GM10248 (cell line): ENCODE measurements around the gene F7.
"Not testable (repeated sequence)": the region's sequence is repeated elsewhere in the genome, so short reads cannot be mapped to it uniquely, and the experiment has no call there.

ENCODE experiments used
- CTCF ChIA-PET: fragments of 300-600 bp; sonication (Branson Sonifier 250); formaldehyde crosslinking; extraction: SDS; loops from one replicate; lab custom pipeline; 2021; ENCODE audit warnings: antibody characterized with exemption; lab: Yijun Ruan, JAX
- POLR2A ChIA-PET: fragments of 350-650 bp; sonication (Branson Sonifier 250); formaldehyde crosslinking; extraction: SDS; loops from one replicate; lab custom pipeline; 2020; ENCODE audit warnings: antibody characterized with exemption; lab: Yijun Ruan, JAX
- DNase-seq: peaks from one replicate; pipeline ENCODE4 v3.0.0; 2012; ENCODE audit errors: extremely low spot score
- TF ChIP-seq, protein P1 (sequence below): IDR thresholded peaks from 2 replicates; pipeline ENCODE4 v1.5.1; 2012; ENCODE audit warnings: mild to moderate bottlenecking, low read depth; ENCODE audit errors: extremely low read depth, missing control alignments, control extremely low read depth

The F7 gene

DNA sequence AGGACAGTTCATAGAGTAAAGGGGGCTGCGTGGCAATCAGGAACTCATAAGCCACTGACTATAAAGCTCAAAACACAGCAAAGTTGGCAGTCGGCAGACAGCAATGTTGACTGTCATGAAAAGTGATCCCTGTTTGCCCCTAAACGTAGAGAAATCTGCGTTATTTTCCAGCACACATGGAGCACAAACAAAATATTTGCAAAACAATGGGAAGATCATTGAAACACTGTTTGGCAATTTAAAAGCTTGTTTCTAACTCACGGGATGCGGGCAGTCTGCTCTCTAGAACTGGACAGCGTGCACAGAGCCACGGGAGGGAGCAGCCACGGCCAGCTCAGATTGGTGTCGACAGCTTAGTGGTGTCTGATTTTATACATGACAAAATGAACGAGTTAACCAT lies 6.4 kb upstream of the F7 start:
- CTCF ChIA-PET = no interaction called here
- DNase-seq = no peak
- POLR2A ChIA-PET = no interaction called here
- TF ChIP-seq, protein P1, sequence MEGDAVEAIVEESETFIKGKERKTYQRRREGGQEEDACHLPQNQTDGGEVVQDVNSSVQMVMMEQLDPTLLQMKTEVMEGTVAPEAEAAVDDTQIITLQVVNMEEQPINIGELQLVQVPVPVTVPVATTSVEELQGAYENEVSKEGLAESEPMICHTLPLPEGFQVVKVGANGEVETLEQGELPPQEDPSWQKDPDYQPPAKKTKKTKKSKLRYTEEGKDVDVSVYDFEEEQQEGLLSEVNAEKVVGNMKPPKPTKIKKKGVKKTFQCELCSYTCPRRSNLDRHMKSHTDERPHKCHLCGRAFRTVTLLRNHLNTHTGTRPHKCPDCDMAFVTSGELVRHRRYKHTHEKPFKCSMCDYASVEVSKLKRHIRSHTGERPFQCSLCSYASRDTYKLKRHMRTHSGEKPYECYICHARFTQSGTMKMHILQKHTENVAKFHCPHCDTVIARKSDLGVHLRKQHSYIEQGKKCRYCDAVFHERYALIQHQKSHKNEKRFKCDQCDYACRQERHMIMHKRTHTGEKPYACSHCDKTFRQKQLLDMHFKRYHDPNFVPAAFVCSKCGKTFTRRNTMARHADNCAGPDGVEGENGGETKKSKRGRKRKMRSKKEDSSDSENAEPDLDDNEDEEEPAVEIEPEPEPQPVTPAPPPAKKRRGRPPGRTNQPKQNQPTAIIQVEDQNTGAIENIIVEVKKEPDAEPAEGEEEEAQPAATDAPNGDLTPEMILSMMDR = no peak

DNA sequence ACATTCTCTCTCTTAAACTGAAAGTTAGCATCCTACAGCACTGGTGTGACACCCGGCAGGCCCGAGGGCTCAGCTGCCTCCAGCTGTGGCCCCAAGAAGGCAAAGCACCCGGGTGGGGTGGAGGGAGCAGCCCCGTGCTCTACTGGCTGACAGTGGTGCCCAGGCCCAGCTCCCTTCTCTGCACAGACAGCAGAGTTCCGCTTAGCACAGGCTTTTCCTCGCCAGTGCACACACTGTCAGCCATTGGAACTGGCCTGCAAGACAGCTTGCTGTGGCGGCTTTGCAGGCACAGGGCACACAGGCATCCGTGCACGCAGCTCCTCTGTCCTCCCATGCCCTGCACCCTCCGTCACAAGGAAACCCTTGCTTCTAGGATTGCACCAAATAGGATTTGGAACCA lies 3.3 kb upstream of the F7 start:
- POLR2A ChIA-PET, DNase-seq, CTCF ChIA-PET: not testable (repeated sequence)

DNA sequence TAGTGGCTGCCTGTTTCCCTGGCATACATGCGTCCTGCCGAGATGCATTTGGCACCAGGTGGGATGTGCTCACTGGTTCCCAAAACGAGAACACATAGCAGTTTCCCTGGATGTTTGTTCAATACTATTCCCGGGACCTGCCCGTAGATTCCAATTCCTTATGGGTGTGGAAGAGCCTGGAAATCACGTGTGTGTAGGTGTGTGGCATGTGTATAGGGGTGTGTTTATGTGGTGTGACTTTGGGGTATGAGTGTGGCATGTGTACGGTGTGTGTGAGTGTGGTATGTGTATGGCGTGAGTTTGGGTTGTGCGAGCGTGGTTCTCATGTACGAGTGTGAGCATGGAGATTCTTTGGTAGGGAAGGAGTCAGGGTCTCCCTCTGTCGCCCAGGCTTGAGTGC lies 2.9 kb upstream of the F7 start:
- ChIA-PET CTCF (no interaction called here), POLR2A (no interaction called here)
- no peak for DNase-seq
- TF ChIP-seq, protein P1 = no peak

DNA sequence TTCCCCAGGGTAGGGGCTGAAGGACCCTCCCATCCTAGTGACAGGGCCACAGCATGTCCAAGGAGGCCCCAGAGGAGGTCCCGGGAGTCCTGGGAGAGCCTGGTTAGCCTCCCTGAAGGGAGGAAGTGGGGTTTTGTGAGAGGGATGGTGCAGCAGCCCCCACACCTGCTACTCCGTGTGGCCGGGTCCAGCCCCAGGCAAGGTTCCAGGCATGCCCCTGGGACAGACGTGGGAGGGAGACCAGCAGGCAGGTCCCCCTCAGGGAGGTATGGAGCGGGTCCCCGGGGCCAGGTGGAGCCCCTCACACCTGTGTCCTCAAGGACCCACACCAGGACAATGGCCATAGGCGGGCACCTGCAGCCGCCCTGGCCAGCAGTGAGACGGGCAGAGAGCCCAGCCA lies 1.9 kb upstream of the F7 start:
- ChIA-PET CTCF (no interaction called here), POLR2A (no interaction called here)
- no peak for DNase-seq
- TF ChIP-seq, protein P1 = no peak

DNA sequence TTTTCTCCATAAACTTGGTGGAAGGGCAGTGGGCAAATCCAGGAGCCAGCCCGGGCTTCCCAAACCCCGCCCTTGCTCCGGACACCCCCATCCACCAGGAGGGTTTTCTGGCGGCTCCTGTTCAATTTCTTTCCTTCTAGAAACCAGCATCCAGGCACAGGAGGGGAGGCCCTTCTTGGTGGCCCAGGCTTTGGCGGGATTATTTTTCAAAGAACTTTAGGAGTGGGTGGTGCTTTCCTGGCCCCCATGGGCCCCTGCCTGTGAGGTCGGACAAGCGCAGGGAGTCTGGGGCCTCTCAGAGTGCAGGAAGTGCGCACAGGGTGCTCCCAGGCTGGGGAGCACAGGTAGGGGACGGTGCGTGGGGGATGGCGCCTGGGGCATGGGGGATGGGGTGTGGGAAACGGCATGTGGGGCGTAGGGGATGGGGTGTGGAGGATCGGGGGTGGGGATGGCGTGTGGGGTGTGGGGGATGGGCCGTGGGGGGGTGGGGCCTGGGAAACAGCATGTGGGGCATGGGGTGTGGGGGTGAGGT lies 396 bp downstream of the F7 start:
- TF ChIP-seq, protein P1 = no peak
- CTCF ChIA-PET = no interaction called here
- no peak for DNase-seq
- POLR2A ChIA-PET = no interaction called here

DNA sequence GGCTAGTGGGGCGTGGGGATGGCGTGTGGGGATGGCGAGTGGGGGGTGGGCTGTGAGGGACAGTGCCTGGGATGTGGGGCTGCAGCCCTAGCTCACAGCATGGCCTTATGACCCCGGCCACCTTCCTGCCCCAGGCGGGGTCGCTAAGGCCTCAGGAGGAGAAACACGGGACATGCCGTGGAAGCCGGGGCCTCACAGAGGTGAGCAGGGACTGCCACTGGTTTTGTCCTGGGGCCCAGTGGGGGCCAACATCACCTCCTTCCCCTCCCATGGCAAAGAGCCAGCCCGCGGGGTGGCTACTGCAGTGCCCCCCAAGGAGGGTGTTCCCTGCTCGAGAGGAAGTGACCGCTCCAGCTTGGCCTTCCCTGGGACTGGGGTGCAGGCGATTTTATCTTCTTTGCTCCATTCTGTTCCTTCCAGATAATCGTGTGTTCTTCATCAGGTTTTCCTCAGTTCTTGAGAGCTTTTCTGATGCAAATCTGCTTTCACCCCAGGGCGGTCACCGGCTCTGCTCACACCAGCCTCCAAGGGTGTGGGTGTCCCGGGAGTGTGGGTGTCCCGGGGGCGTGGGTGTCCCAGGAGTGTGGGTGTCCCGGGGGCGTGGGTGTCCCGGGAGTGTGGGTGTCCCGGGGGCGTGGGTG lies 1.2 kb downstream of the F7 start:
- CTCF ChIA-PET = no interaction called here
- DNase-seq = no peak
- POLR2A ChIA-PET = no interaction called here
- TF ChIP-seq, protein P1 = no peak

DNA sequence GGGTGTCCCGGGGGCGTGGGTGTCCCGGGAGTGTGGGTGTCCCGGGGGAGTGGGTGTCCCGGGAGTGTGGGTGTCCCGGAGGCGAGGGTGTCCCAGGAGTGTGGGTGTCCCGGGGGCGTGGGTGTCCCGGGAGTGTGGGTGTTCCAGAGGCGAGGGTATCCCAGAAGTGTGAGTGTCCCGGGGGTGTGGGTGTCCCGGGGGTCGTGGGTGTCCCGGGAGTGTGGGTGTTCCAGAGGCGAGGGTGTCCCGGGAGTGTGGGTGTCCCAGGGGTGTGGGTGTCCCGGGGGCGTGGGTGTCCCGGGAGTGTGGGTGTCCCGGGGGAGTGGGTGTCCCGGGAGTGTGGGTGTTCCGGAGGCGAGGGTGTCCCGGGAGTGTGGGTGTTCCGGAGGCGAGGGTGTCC lies 2.9 kb downstream of the F7 start:
- POLR2A ChIA-PET, CTCF ChIA-PET, DNase-seq: not testable (repeated sequence)
